Immature natural killer cell (primary cell): ENCODE measurements around the gene ERBB2. TPM values are rescaled to one million over a fixed set of nuclear protein-coding genes. Genes with fewer than 3 reads are reported as not detected.

Experiments
- DNase-seq, 3 donors: peaks; one replicate each; pipeline ENCODE4 v3.0.0; 2022; ENCODE audit warnings: mixed read lengths in 1 of 3
- H3K27ac Mint-ChIP-seq, 6 donors: one replicate each; pipeline ENCODE4 v1.8.0; 2020; ENCODE audit warnings: mixed read lengths in 6 of 6, mild to moderate bottlenecking in 5 of 6, inconsistent platforms in 4 of 6, moderate library complexity in 3 of 6
- H3K27me3 Mint-ChIP-seq, 3 donors: one replicate each; pipeline ENCODE4 v1.8.0; 2020 to 2021; ENCODE audit warnings: low read depth in 3 of 3, mild to moderate bottlenecking in 3 of 3, mixed read lengths in 3 of 3, moderate library complexity in 3 of 3, inconsistent platforms in 1 of 3
- H3K36me3 Mint-ChIP-seq, 3 donors: one replicate each; pipeline ENCODE4 v1.8.0; 2020; ENCODE audit warnings: mixed read lengths in 3 of 3, inconsistent platforms in 2 of 3, mild to moderate bottlenecking in 2 of 3
- H3K4me1 Mint-ChIP-seq, 2 donors: one replicate each; pipeline ENCODE4 v1.8.0; 2020; ENCODE audit warnings: inconsistent platforms in 2 of 2, mild to moderate bottlenecking in 2 of 2, mixed read lengths in 2 of 2, moderate library complexity in 1 of 2
- H3K4me3 Mint-ChIP-seq, 5 donors: one replicate each; pipeline ENCODE4 v1.8.0; 2020; ENCODE audit warnings: mild to moderate bottlenecking in 5 of 5, mixed read lengths in 5 of 5, inconsistent platforms in 3 of 5, moderate library complexity in 3 of 5
- H3K9me3 Mint-ChIP-seq, 6 donors: one replicate each; pipeline ENCODE4 v1.8.0; 2020; ENCODE audit warnings: mild to moderate bottlenecking in 6 of 6, mixed read lengths in 6 of 6, inconsistent platforms in 4 of 6, moderate library complexity in 3 of 6
- polyA plus RNA-seq, 3 donors: library from polyadenylated mRNA; unstranded; fragments of 300-500 nt; fragmentation: Illumina TruSeq; gene quantifications; one replicate each; pipeline ENCODE4 v1.2.3, GENCODE V29; 2021

Gene ERBB2
- 10 to 100 TPM; 14.5 to 49.2 (median 25.2) TPM for polyA plus RNA-seq

DNA sequence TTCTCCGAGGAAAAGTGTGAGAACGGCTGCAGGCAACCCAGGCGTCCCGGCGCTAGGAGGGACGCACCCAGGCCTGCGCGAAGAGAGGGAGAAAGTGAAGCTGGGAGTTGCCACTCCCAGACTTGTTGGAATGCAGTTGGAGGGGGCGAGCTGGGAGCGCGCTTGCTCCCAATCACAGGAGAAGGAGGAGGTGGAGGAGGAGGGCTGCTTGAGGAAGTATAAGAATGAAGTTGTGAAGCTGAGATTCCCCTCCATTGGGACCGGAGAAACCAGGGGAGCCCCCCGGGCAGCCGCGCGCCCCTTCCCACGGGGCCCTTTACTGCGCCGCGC lies at the start of gene ERBB2:
Gene ERBB2 (plus strand): TSS at position 247 of the 330 bp plus-strand sequence. CDS start 175 bp downstream, outside the sequence.
- H3K36me3 Mint-ChIP-seq: peaks cover 3 to 7% (median 4%) of the 10 kb centered on the region in 3 donors
- peaks cover 32 to 38% of the 10 kb centered on the region in 2 donors for H3K4me1 Mint-ChIP-seq
- peaks cover 4 to 13% (median 7%) of the 10 kb centered on the region in 3 donors for H3K27me3 Mint-ChIP-seq
- H3K4me3 Mint-ChIP-seq: peak within 1 kb of the TSS; percentile 71 to 86 (median 72)
- DNase-seq: no peak
- no peaks in the 10 kb centered on the region for H3K9me3 Mint-ChIP-seq
- peak within 1 kb of the TSS in 3 of 6 donors; percentile 46 to 57 (median 49) for H3K27ac Mint-ChIP-seq

DNA sequence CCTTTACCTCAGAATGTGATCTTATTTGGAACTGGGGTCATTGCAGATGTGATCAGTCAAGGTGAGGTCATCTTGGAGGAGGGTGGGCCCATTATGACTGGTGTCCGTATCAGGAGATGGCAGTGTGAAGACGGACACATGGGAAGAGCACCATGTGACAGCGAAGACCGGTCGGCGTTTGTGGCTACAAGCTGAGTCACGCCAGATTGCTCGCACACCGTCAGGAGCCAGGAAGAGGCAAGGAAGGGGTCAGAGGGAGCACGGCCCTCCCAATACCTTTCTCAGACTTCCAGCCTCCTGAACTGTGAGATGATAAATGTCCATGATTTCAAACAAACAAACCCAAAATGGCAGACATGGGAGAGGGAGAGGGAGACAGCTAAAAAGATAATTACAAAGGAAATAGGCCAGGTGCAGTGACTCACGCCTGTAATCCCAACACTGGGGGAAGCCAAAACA lies 49.7 kb upstream of the ERBB2 start:
- peak overlapping the region in 4 of 6 donors; percentile 15 to 76 (median 60) for H3K27ac Mint-ChIP-seq
- H3K4me3 Mint-ChIP-seq: no peak overlapping the region
- H3K27me3 Mint-ChIP-seq: peaks cover 2 to 4% (median 2%) of the 10 kb centered on the region in 3 donors
- H3K9me3 Mint-ChIP-seq: no peaks in the 10 kb centered on the region
- peaks cover 59 to 62% of the 10 kb centered on the region in 2 donors for H3K4me1 Mint-ChIP-seq
- H3K36me3 Mint-ChIP-seq: no peaks in the 10 kb centered on the region
- DNase-seq: no peak

DNA sequence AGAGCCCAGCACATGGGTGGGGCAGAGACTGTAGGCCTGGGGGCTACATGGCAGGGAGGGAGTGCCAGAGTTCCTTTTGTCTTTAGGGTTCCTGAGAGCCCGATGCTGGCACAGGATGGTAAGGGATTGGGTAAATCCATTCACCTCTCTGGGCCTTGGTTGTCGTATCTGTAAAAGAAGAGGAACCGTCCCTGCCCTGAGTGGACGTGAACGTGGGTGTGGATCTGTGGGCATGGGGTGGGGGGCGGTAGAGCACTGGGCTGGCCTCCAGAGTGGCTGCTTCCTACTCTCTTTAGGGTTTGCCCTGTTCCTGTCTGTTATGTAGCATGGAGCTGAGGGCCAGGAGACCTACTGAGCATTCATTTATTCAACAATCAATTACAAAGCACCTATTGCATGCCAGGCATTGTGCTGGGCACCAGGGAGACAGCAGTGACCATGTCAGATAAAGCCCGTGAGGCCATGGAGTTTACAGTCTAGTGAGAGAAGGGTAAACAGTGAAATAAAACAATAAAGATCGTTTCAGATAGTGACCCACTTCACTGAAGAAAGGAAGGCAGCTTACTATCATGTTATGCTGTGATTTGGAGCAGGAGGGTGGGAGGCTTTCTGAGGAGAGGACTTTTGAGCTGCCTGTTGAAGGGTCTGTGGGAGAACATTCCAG lies 47.8 kb upstream of the ERBB2 start:
- DNase-seq: no peak
- H3K4me1 Mint-ChIP-seq: peaks cover 51 to 52% of the 10 kb centered on the region in 2 donors
- no peak overlapping the region for H3K4me3 Mint-ChIP-seq
- H3K9me3 Mint-ChIP-seq: no peaks in the 10 kb centered on the region
- peak overlapping the region; percentile 50 to 81 (median 54) for H3K27ac Mint-ChIP-seq
- no peaks in the 10 kb centered on the region for H3K36me3 Mint-ChIP-seq
- H3K27me3 Mint-ChIP-seq: peaks cover 2 to 5% (median 4%) of the 10 kb centered on the region in 3 donors

DNA sequence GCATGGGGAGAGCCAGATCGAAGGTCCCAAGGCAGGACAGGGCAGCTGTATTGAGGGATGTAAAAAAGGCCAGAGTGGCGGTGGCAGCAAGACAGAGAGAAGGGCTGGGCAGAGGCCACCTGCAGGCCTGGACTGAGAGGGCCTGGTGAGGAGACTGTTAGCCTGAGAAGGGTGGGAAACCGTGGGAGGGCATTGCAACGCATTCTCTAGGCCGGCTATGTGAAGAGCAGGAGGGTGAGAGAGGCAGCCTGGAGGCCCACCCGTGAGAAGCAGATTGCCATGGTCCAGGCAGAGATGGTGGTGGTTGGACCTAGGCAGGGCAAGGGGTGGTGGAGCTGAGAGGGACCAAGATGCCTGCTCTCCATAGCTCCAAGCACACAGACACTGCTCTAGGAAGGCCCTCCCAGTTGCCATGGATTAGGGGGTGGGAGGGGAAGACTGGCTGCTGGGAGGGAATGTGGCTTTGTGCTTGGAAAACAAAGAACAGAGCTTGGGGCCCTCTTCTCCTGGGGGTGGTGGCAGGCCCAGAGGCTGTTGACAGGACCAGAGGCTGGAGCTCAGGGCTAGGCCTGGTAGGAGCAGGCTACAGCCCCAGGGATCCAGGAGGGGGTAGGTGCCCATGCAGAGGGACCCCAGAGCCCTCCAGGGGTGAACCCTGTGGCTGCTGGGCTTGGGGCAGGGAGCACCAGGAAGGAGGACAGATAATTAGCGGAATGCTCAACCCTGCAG lies 47.1 kb upstream of the ERBB2 start:
- H3K27me3 Mint-ChIP-seq: peaks cover 2 to 5% (median 4%) of the 10 kb centered on the region in 3 donors
- no peak overlapping the region for H3K4me3 Mint-ChIP-seq
- no peak for DNase-seq
- peaks cover 48 to 52% of the 10 kb centered on the region in 2 donors for H3K4me1 Mint-ChIP-seq
- peak overlapping the region; percentile 7 to 81 (median 54) for H3K27ac Mint-ChIP-seq
- H3K36me3 Mint-ChIP-seq: no peaks in the 10 kb centered on the region
- no peaks in the 10 kb centered on the region for H3K9me3 Mint-ChIP-seq

DNA sequence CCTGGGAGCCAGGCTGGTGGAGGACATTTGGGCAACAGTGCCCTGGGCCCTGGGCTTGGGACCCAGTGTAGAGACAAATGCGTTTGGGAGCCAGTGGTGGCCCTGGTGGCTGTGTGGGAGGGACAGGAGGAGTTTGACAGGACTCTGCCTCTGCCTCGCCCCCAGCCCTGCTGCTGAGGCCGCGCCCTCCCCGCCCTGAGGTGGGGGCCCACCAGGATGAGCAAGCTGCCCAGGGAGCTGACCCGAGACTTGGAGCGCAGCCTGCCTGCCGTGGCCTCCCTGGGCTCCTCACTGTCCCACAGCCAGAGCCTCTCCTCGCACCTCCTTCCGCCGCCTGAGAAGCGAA lies 46.6 kb upstream of the ERBB2 start:
- H3K36me3 Mint-ChIP-seq: no peaks in the 10 kb centered on the region
- H3K27me3 Mint-ChIP-seq: peaks cover 2 to 6% (median 4%) of the 10 kb centered on the region in 3 donors
- no peaks in the 10 kb centered on the region for H3K9me3 Mint-ChIP-seq
- H3K27ac Mint-ChIP-seq: peak overlapping the region in 1 of 6 donors; percentile 79
- H3K4me3 Mint-ChIP-seq: no peak overlapping the region
- H3K4me1 Mint-ChIP-seq: peaks cover 47 to 52% of the 10 kb centered on the region in 2 donors
- DNase-seq: no peak

DNA sequence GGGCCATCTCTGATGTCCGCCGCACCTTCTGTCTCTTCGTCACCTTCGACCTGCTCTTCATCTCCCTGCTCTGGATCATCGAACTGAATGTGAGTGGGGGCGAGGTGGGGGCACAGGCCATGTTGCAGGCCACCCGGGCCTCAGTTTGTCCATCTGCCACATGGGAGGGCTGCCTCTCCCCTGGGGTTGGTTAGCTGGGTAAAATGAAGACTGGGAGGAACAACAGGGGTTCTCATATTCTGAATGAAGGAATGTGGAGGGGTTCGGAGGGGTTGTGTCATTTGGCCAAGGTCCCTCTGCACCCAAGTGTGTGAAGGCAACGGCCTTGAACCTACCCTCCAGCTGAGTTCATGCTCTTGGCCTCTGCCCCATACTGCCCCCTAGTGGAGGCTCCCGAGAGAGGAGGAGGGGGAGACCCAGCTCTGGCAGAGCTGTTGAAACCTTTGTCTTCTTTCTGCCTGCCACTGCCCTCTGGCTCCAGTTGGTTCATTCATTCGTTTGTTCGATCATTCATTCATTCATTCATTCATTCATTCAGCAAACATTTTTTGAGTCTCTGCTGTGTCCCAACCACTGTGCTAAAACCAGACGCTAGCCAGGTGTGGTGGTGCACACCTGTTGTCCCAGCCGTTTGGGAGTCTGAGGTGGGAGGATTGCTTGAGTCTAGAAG lies 46.1 kb upstream of the ERBB2 start:
- Mint-ChIP-seq H3K27ac (peak overlapping the region; percentile 28 to 90 (median 70)), H3K4me3 (no peak overlapping the region), H3K9me3 (no peaks in the 10 kb centered on the region), H3K27me3 (peaks cover 0 to 6% (median 4%) of the 10 kb centered on the region in 3 donors), H3K36me3 (no peaks in the 10 kb centered on the region), H3K4me1 (peaks cover 45 to 49% of the 10 kb centered on the region in 2 donors)
- peak; percentile 70 to 77 (median 73) for DNase-seq

DNA sequence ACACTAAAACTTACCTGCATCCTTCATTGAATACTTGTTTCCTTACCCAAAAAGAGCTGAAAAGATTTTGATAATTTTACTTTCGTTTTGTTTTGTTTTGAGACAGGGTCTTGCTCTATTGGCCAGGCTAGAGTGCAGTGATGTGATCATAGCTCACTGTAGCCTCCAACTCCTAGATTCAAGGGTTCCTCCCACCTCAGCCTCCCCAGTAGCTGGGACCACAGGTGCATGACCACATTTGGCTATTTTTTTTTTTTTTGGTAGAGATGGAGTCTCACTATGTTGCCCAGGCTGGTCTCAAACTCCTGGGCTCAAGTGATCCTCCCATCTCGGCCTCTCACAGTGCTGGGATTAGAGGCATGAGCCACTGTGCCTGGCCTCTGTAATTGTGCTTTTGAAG lies 44.8 kb upstream of the ERBB2 start:
- peaks cover 36 to 41% of the 10 kb centered on the region in 2 donors for H3K4me1 Mint-ChIP-seq
- H3K27me3 Mint-ChIP-seq: peaks cover 0 to 6% (median 4%) of the 10 kb centered on the region in 3 donors
- no peaks in the 10 kb centered on the region for H3K9me3 Mint-ChIP-seq
- no peaks in the 10 kb centered on the region for H3K36me3 Mint-ChIP-seq
- DNase-seq: no peak
- peak overlapping the region in 1 of 6 donors; percentile 66 for H3K27ac Mint-ChIP-seq
- no peak overlapping the region for H3K4me3 Mint-ChIP-seq

DNA sequence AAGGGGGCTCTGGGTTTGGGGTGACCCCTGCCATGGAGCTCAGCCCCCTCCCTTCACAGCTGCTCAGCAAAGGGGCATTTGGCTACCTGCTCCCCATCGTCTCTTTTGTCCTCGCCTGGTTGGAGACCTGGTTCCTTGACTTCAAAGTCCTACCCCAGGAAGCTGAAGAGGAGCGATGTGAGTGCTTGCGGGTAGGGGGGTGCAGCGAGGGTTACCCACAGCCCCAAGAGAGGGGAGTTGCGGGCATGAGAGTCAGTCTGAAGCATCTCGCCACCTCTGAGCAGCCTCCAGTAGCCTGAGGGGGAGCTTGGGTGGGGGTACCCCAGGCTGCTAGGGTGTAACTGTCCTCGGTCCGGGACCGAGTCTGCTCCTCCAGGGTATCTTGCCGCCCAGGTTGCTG lies 41.5 kb upstream of the ERBB2 start:
- peaks cover 0 to 5% (median 2%) of the 10 kb centered on the region in 3 donors for H3K27me3 Mint-ChIP-seq
- peaks cover 0 to 8% (median 3%) of the 10 kb centered on the region in 3 donors for H3K36me3 Mint-ChIP-seq
- peaks cover 13 to 18% of the 10 kb centered on the region in 2 donors for H3K4me1 Mint-ChIP-seq
- no peak for DNase-seq
- no peak overlapping the region for H3K27ac Mint-ChIP-seq
- no peaks in the 10 kb centered on the region for H3K9me3 Mint-ChIP-seq
- no peak overlapping the region for H3K4me3 Mint-ChIP-seq

DNA sequence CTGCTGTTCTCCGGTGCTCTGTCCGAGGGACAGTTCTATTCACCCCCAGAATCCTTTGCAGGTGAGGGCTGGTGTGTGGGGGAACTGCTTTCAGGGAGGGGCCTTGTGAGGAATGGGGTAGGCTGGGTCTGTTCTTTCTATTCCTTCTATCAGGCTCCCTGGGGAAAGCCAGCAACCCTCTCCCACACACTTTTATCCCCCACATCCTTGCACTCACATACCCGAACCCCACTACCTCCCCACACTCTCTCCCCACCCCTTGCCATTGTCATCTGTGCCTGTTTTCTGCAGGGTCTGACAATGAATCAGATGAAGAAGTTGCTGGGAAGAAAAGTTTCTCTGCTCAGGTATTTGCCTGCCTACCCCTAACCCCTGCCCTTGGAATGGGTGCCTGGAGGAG lies 41.1 kb upstream of the ERBB2 start:
- peaks cover 0 to 5% (median 2%) of the 10 kb centered on the region in 3 donors for H3K27me3 Mint-ChIP-seq
- DNase-seq: no peak
- H3K9me3 Mint-ChIP-seq: no peaks in the 10 kb centered on the region
- no peak overlapping the region for H3K4me3 Mint-ChIP-seq
- H3K27ac Mint-ChIP-seq: no peak overlapping the region
- peaks cover 0 to 8% (median 3%) of the 10 kb centered on the region in 3 donors for H3K36me3 Mint-ChIP-seq
- H3K4me1 Mint-ChIP-seq: peaks cover 11 to 15% of the 10 kb centered on the region in 2 donors

DNA sequence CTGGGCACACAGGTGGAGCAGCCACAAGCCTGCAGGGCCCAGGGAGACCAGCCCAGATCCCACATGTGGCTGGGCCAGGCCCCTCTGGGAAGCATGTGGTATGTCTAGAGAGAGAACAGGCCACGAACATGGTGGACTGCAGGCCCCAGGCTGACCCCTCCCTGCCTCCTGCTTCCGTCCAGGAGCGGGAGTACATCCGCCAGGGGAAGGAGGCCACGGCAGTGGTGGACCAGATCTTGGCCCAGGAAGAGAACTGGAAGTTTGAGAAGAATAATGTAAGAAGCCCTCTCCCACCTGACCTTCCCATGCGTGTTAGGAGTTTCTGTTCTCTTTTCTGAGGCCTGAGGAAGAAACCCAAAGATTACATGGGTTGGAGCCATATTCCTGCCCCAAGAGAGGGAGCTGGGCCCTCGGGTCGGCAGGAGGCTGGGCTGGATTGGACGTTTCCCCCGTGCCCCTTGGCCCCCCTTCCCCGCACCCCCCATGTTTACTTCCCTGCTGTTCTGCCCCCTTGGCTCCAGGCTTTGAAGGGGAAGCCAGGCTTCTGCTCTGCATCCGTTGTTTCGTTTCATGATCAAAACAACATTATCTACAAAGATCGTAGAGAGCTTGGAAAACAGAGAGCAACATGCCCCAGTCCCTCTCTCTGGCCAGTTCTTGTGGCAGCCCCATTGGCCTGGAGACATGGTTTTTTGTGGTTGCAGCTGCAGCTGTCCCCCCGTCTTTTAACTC lies 40.4 kb upstream of the ERBB2 start:
- no peak overlapping the region for H3K27ac Mint-ChIP-seq
- no peak overlapping the region for H3K4me3 Mint-ChIP-seq
- peaks cover 0 to 8% (median 3%) of the 10 kb centered on the region in 3 donors for H3K36me3 Mint-ChIP-seq
- peaks cover 0 to 5% (median 2%) of the 10 kb centered on the region in 3 donors for H3K27me3 Mint-ChIP-seq
- peaks cover 9 to 11% of the 10 kb centered on the region in 2 donors for H3K4me1 Mint-ChIP-seq
- no peak for DNase-seq
- H3K9me3 Mint-ChIP-seq: no peaks in the 10 kb centered on the region

DNA sequence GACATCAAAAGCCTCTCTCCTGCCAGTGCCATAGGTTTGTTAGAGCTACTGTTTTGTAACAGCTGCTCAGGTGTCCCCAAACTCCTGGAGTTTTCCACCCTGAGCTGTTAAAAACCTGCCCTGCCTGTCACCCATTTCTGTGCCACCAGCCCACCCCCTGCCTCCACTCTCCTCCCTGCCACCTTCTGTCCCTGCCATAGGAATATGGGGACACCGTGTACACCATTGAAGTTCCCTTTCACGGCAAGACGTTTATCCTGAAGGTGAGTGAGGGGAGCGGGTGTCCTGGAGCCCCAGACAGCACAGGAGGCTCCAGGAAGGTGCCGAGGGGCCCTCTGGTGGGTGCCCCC lies 39.9 kb upstream of the ERBB2 start:
- Mint-ChIP-seq H3K4me3 (no peak overlapping the region), H3K27ac (peak overlapping the region in 1 of 6 donors; percentile 36), H3K4me1 (peaks cover 6 to 7% of the 10 kb centered on the region in 2 donors), H3K27me3 (peaks cover 2 to 5% (median 4%) of the 10 kb centered on the region in 3 donors), H3K36me3 (peaks cover 0 to 8% (median 3%) of the 10 kb centered on the region in 3 donors), H3K9me3 (no peaks in the 10 kb centered on the region)
- no peak for DNase-seq

DNA sequence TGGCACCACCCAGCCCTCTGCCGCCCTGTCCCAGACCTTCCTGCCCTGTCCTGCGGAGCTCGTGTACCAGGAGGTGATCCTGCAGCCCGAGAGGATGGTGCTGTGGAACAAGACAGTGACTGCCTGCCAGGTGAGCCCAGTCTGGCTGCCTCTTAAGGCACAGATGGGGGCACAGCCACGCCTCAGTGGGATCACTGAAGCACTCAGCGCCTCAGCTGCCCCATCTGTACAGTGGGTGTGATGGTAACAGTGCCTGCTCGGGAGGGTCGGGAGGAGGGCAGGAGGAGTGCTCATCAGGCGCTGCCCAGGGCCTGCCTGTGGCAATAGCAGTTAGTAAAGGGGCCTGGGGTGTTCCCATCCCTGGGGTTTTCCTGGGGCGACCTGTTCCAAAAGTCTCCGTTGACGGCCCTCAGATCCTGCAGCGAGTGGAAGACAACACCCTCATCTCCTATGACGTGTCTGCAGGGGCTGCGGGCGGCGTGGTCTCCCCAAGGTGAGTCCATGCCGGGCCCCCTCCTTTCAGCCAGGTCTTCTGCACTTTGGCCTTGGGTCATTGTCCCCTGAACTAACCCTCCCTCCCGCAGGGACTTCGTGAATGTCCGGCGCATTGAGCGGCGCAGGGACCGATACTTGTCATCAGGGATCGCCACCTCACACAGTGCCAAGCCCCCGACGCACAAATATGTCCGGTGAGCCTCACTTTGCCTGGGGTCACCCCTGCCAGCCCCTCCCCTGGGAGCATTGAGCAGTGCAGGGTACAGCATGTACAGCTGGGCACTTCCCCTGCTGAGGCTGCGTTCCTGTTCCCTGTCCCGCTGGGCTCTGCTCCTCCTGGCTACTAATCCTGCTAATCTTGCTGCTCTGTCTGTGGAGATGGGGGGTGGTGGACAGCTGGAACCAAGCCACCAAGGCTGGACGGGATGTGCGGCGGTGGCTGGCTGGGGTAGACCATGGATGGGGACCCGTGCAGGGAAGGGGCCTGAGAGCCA lies 39.2 kb upstream of the ERBB2 start:
- H3K27me3 Mint-ChIP-seq: peaks cover 1 to 7% (median 2%) of the 10 kb centered on the region in 3 donors
- peaks cover 0 to 4% of the 10 kb centered on the region in 2 donors for H3K4me1 Mint-ChIP-seq
- no peak for DNase-seq
- H3K36me3 Mint-ChIP-seq: peaks cover 0 to 8% (median 3%) of the 10 kb centered on the region in 3 donors
- no peak overlapping the region for H3K4me3 Mint-ChIP-seq
- no peak overlapping the region for H3K27ac Mint-ChIP-seq
- no peaks in the 10 kb centered on the region for H3K9me3 Mint-ChIP-seq
